Lower leg skin (tissue), 4 donors: ENCODE data around the gene RPTOR. TPM values are rescaled to one million over a fixed set of nuclear protein-coding genes. Genes with fewer than 3 reads are reported as not detected.

Experiments used
- DNase-seq, 2 donors: peaks; one replicate each; pipeline ENCODE4 v3.0.0-alpha.2; 2019; ENCODE audit warnings: low spot score in 2 of 2
- H3K4me3 ChIP-seq: fragments of 200-600 bp; sonication (generic); 2 replicates; pipeline ENCODE4 v1.5.1; 2017; ENCODE audit warnings: mild to moderate bottlenecking, low read depth; ENCODE audit not compliant: poor library complexity, severe bottlenecking
- POLR2A ChIP-seq, 2 donors: fragments of 450-650 bp; IDR thresholded peaks; one replicate each; pipeline ENCODE4 v1.6.1; 2016 to 2017; ENCODE audit warnings: antibody characterized with exemption in 2 of 2, mild to moderate bottlenecking in 1 of 2, moderate library complexity in 1 of 2
- WGBS, 2 donors: methylation state at CpG; one replicate each; pipeline ENCODE4 v1.1.5; 2018; 5-methylcytosine and 5-hydroxymethylcytosine counted together
- intact Hi-C: fragments of 100-400 bp; cut with DNase I; formaldehyde crosslinking; loops from one replicate; pipeline ENCODE4 v1.15.0; 2023; ENCODE audit warnings: low total_unique reads
- total RNA-seq, 4 donors: library from RNA; depleted of rRNA; stranded (reverse); fragments of >200 nt; gene quantifications; one replicate each; pipeline ENCODE4 v1.1.0, GENCODE V29; 2016
- TF ChIP-seq, protein P1 (sequence below), 3 donors: fragments of 450-650 bp; IDR thresholded peaks; one replicate each; pipeline ENCODE4 v1.5.1; 2016; ENCODE audit warnings: antibody characterized with exemption in 3 of 3, mild to moderate bottlenecking in 3 of 3, moderate library complexity in 2 of 3

The RPTOR gene
- total RNA-seq, 4 donors from 2014 or later: 30.7 to 68.2 (median 39.8) TPM

DNA sequence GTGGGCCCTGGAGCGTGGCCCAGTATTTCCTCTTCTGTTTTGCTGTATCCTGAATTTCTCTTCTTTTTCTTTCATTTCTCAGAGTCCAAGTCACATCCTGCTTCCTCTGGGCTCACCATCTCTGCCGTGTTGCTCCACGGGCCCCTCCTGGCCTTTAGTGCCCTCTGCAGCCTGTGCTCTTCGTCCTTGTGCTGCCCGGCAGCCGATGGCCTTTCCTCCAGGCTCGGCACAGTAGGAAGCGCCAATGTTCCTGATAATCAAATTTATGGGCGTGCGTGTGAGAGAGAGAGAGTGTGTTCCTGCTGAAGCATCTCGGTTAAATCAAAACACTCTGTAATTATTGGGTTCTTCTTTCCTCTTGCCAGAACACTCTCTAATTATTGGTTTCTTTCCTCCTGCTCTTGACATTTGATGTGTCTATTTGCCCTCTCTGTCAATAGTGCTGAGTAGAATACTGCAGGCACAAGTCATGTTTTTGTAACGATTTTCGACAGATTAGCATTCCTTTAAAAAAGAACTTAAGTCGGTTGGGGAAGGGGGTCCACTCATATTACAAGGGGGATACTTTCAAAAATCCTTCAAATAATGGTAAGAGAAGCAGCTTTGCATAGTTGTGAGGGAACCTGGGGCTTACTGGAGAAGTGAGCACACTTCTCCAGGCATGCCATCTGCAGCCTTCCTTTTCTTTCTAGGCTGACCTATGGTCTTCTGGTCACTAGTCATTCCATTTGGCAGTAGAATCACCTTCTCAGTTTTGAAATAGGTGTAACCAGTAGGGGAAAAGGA, 126.6 kb downstream of the RPTOR start:
- no peak for DNase-seq
- TF ChIP-seq, protein P1, sequence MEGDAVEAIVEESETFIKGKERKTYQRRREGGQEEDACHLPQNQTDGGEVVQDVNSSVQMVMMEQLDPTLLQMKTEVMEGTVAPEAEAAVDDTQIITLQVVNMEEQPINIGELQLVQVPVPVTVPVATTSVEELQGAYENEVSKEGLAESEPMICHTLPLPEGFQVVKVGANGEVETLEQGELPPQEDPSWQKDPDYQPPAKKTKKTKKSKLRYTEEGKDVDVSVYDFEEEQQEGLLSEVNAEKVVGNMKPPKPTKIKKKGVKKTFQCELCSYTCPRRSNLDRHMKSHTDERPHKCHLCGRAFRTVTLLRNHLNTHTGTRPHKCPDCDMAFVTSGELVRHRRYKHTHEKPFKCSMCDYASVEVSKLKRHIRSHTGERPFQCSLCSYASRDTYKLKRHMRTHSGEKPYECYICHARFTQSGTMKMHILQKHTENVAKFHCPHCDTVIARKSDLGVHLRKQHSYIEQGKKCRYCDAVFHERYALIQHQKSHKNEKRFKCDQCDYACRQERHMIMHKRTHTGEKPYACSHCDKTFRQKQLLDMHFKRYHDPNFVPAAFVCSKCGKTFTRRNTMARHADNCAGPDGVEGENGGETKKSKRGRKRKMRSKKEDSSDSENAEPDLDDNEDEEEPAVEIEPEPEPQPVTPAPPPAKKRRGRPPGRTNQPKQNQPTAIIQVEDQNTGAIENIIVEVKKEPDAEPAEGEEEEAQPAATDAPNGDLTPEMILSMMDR (IDR thresholded peaks at IDR 0.05): no peak
- no peak for TF ChIP-seq POLR2A (IDR thresholded peaks at IDR 0.05)
- WGBS, 2 donors: 73 to 78% methylated on average over 14 of the region's 14 CpGs
- intact Hi-C loops: no loop called here
- H3K4me3 ChIP-seq: no peak overlapping the region

DNA sequence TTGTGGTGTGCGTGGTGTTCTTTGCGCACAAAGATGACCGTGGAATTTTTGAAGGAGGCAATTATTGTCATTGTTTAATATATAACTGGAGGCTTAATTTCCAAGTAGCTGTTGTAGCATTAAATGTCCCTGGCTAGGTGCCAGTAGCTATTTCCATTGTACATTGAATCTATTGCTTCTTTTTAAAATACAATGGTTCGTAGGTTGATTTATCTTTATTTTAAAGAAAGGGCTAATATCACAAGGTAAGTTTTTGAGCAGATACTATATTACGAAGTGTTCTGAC, 127.1 kb downstream of the RPTOR start:
- 76 to 82% methylated on average over 5 of the region's 5 CpGs for WGBS, 2 donors
- intact Hi-C loops: no loop called here
- TF ChIP-seq POLR2A (IDR thresholded peaks at IDR 0.05): no peak
- TF ChIP-seq, protein P1 (IDR thresholded peaks at IDR 0.05): no peak
- H3K4me3 ChIP-seq: no peak overlapping the region
- DNase-seq: no peak

DNA sequence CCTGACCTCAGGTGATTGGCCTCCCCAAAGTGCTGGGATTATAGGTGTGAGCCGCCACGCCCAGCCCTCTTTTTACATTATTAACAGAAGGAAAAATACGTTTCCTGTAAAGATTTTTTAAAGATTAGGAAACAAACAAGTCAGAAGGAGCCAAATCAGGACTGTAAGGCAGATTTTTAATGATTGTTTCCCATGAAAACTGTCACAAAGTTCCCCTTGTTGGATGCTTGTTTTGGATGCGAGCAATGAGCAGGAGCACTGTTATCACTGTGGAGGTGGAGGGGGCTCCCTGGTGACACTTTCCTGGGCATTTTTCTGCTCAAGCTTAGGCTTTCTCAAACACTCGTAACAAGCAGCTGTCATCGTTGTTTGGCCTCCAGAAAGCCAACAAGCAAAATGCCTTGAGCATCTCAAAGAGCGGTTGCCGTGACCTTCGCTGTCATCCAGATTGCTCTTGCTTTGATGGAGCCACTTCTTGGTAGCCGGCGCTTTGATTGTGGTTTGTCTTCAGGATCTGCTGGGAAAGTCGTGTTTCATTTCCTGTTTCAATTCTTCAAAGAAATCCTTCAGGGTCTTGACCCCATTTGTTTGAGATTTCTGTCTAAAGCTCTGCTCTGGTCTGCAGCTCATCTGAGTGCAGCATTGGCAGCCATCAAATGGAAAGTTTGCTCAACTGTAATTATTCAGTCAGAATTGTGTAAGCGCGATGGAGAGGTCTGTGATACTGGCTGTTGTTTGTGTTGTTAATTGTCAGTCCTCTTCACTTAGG, 128.7 kb downstream of the RPTOR start:
- no peak for TF ChIP-seq POLR2A (IDR thresholded peaks at IDR 0.05)
- TF ChIP-seq, protein P1 (IDR thresholded peaks at IDR 0.05): no peak
- WGBS, 2 donors: 68 to 72% methylated on average over 14 of the region's 14 CpGs
- no peak for DNase-seq
- H3K4me3 ChIP-seq: no peak overlapping the region
- intact Hi-C loops: no loop called here

DNA sequence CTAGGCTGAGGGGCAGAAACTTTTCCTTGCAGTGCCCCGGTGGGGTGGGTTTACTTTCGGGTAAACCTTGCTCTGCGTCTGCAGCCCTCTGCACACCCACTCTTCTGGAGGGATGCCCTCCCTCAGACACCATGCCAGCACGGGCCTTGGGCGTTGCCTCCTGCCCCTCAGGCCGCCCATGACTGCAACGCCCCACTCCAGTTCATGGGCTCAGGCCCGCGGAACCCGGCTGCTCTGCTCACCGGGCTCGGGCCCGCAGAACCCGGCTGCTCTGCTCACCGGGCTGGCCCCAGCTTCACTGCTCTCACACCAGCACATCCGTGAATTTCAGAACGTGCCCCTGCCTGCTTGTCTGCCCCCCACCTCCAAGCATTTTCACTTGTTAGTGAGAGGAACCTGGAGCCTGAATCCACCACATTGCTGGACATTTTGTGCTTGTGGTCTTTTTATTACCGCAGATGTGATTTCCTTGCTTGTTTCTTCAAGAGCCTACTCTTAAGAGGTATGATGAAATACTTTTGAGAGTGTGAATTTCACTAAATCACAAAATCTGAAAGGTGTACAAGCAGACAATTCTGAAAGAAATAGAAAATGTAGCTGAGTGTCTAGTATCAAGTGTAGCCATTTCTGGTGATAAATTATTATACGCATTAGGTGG, 130.9 kb downstream of the RPTOR start:
- intact Hi-C loops: no loop called here
- TF ChIP-seq POLR2A (IDR thresholded peaks at IDR 0.05): no peak
- TF ChIP-seq, protein P1 (IDR thresholded peaks at IDR 0.05): no peak
- no peak for DNase-seq
- no peak overlapping the region for H3K4me3 ChIP-seq
- WGBS, 2 donors: 46 to 59% methylated on average over 19 of the region's 19 CpGs

DNA sequence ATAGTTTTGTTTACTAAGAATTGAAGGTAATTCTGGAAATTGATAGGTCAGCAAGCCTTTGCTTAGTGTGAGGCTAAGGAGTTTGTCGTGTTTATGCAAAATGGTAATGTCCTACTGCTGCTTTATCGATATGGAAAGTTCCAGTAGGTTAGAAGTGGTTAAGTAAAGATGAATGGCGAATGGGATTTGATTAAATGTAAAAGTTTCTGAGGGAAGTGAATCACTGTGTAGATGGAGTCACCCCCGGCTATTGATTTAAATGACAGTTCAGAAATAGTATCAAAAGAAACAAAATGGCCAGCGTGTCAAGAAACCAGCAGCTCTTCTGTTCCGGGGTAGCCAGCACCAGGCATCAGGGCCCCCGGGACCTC, 131.4 kb downstream of the RPTOR start:
- no peak for DNase-seq
- TF ChIP-seq, protein P1 (IDR thresholded peaks at IDR 0.05): no peak
- TF ChIP-seq POLR2A (IDR thresholded peaks at IDR 0.05): no peak
- H3K4me3 ChIP-seq: no peak overlapping the region
- WGBS, 2 donors: 95 to 96% methylated on average over 7 of the region's 7 CpGs
- intact Hi-C loops: no loop called here
